ENCODE results near the gene ZNF331.

Gene ZNF331

DNA sequence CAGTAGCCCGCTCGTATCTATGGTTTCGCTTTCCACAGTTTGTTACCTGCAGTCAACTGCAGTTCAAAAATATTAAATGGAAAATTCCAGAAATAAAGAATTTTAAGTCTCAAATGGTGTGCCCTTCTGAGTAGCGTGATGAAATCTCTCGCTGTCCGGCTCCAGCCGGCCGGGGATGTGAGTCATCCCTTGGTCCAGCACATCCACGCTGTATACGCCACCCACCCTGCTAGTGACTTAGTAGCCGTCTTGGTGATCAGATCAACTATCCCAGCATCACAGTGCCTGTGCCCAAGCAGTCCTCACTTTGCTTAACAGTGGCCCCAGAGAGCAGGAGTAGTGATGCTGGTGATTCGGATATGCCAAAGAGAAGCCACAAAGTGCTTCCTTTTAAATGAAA lies 40.0 kb downstream of the ZNF331 start:
- DNase-seq: no peak

DNA sequence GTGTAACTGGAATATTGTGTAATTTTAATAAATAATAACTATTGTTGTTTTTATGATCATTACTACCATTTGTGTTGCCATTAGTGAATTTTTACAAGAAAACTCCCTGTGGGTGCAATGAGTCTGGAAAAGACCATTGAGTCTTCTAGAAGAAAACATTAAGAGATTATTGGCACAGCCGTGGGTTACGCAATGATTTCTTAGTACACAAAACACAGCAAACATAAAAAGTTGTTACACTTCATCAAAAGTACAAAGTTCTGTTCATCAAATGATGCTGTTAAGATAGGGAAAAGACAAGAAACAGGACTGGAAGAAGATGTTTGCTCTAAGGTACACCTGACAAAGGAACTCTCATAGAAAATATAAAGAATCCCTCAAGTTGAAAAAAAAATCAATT lies 41.6 kb downstream of the ZNF331 start:
- no peak for DNase-seq

DNA sequence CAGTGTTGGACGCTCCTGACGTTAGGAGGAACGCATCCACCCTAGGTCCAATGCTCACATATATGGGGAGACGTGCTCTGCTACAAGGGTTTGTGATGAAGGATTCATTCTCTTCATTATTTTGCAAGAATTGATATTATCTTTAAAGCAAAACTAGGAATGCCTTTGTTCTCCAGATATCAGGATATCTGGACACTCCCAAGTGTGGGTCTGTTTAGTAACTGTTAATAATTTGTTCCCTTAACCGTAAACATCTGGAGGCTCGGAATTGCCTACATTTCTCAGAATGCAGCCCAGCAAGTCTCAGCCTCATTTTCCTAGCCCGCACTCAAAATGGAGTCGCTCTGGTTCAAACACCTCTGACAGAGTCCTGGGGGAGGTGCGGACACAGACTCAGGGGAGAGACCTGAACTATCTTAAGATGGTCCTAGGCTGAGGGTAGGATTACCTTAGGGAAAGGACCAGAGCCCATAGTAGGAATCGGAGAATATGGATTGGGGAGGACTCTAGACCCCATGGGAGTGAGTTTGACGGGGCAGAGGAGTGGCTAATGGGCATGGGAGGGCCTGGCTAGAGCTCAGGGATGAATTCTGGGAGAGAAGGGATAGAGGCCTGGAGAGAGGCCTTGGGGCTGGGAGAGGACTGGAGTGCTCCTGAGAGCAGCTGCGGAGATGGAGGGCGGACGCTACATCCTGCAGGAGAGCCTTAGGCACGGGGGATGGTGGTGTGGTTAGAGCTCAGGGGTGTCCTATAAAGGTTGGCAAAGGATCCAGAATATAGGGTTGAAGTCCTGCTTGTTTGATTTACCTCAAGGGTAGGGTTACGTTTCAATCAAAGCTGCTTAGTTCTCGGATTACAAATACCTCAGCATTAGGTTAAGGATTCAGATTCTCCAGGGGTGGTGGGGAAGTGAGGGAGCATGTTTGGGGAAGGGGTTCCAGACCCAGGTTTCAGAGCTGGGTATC lies 43.2 kb downstream of the ZNF331 start:
- no peak for DNase-seq

DNA sequence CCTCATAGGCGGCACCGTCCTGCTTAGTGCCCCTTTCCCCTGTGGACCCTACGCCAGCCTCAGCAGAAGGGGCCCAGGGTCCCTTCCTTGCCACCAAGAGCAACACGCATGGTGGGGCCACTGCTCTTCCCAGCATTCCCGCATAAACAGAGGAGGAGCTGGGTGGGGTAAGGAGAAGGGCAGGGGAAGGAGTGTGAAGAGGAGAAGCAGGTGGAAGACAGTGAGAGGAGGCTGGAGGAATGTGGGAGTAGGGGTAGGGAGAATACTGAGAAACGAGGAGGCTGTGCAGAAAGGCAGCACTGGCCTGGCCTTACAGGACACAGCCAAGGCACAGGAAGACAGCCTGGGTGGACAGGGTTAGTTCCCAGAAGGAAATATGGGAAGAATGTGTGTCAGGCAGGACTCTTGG lies 43.9 kb downstream of the ZNF331 start:
- DNase-seq: no peak

DNA sequence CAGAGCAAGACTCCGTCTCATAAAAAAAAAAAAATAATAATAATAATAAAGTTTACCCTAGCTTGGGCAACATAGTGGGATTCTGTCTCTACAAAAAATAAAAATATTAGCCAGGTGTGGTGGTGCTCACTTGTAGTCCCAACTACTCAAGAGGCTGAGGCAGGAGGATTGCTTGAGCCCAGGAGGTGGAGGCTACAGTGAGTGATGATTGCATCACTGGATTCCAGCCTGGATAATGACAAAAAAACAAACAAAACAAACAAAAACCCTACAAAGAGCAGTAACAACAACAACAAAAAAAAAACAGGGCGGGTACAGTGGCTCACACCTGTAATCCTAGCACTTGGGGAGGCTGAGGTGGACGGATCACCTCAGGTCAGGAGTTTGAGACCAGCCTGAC lies 45.2 kb downstream of the ZNF331 start:
- DNase-seq: no peak

DNA sequence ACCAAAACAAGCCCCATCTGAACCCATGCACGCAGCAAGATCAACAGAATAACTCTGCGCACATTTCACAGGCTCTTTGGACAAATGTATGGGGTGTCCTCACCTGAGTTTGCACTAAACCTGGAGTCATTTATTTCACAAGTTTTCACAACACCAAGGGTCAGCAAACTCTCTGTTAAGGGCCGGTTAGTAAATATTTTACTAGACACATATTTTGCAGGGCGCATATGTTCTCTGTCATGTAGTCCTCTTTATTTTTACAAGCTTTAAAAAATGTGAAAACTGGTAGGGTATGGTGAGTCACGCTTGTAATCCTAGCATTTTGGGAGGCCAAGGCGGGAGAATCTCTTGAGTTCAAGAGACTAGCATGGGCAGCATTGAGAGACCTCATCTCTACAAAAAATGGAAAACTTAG lies 48.3 kb downstream of the ZNF331 start:
- no peak for DNase-seq

DNA sequence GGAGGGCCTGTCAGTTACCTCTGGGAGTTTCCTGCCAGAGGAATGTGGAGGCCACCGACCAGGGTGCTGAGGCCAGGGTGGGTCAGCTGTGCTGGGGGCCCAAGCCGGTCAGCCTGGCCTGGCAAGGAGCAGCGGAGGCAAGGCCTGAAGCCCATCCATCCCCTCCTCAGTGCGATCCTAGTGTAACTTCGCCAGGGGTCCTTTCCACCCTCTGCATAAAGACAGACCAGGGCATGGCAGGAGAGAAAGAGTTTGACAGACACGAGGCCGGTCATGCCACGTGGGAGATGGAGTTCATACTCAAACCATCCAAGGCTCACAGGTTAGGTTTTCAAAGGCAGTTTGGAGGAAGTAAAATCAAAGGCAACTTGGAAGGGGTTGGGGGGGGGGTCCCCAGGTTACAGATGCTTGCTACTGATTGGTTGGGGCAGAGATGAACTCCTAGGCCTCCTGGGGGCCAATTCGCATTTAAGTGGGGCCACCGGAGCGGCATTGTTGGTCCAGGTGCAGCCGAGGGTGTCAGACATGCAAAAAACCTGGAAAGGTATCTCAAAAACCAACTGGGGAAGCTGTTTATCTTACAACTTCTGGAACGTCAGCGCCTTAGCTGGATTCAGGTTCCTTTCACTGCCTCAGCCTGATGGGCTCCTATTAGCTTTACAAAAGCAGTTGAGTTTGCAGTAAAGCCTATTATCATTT lies 57.0 kb downstream of the ZNF331 start:
- no peak for DNase-seq

DNA sequence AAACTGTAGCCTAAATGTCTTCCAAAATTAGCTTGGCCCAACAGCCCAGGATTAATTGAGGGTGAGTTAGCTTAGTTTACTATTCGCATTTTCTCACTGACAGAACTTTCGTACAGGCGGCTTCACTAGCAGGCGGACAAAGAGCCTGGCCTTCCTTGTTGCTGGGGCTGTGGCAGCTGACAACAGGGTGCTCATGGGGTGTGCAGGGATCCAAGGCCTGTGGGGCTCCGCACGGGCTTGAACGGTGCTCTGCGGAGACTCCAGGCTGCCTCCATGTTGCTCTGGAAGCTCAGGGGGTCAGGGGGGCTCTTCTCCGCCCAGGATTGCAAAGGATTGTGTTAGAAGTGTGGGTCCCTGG lies 57.5 kb downstream of the ZNF331 start:
- no peak for DNase-seq

DNA sequence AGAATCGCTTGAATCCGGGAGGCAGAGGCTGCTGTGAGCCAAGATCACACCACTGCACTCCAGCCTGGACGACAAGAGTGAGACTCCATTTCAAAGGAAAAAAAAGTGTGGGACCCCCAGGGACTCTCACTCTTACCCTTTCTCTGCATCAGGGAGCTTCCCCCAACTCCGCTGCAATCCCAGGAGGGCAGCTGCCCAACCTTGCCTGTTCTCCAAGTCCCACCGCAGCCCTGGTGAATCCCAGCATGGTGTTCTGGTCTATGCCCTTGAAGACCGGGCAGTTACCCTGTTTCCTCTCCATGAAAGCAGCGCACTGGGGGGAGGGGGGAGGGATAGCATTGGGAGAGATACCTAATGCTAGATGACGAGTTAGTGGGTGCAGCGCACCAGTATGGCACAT lies 58.1 kb downstream of the ZNF331 start:
- DNase-seq: no peak

DNA sequence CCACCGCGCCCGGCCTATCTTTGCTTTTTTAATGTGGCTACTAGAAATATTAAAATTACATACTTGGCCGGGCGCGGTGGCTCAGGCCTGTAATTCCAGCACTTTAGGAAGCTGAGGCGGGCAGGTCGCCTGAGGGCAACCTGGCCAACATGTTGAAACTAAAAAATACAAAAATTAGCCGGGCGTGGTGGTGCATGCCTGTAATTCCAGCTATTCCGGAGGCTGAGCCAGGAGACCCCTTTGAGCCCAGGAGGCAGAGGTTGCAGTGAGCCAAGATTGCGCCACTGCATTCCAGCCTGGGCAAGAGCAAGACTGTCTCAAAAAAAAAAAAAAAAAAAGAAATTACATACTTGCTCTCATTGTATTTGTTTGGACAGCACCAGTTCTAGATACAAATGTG lies 59.1 kb downstream of the ZNF331 start:
- no peak for DNase-seq

DNA sequence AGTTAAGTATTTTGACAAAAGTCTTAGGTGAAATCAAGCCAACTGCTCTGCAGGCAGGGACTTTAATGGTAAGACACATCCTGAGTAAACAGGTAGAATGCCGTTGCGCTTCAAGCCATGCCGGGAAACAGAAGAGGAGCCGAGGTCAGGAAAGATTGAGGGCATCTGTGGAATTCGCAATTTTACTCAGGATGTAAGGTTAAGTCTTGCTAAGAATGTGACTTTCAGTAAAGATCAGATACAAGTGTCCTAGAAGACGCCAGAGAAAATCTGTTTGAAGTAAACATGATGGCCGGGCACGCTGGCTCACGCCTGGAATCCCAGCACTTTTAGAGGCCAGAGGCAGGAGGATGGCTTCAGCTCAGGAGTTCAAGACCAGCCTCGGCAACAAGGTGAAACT lies 60.4 kb downstream of the ZNF331 start:
- DNase-seq: no peak

DNA sequence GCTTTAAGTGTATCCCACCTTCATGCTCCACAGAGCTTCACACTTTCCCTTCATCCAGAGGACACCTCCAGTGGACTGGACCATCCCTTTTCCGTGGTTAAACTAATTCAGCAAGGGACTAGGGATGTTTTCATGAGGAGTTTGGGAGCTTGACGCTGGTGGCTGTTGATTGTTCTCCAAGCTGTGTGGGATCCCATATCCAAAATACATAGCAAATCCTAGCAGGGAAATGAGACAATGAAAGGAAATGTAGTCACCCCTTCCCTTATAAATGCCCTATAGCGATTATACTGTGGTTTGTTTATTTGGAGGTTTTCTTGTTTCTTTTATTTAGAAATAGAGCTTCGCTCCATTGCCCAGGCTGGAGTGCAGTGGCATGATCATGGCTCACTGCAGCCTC lies 62.3 kb downstream of the ZNF331 start:
- DNase-seq: no peak

DNA sequence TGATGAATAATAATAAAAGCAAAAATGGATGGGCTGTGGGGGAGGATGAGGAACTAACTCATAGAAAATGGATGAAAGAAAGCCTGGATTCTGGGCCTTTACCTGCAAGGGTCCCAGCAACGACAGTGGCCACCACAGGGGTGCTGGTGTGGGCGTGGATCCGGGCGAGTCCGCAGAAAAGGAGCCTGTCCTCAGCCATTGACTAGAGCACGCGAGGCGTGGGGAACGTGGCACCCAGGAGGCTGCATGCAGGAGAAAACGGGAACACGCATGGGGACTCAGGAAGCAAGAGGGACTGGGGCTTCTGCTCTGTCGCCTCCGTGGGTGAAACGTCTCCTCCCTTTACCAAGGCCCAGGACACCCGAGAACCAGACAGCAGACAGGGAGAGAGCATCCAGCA lies 68.1 kb downstream of the ZNF331 start:
- no peak for DNase-seq

DNA sequence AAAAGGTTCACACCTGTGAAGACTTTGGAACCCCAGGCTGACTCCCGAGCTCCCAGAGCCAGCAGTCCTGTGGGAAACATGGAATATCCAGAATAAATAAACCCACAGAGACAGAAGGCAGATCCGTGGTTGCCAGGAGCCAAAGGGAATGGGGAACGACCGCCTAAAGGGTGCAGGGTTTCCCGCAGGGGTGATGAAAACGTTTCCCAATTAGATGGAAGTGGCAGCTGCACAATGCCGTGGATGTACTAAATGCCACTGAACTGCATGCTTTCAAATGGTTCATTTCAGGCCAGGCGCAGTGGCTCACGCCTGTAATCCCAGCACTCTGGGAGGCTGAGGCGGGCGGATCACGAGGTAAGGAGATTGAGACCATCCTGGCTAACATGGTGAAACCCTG lies 70.4 kb downstream of the ZNF331 start:
- DNase-seq: no peak

DNA sequence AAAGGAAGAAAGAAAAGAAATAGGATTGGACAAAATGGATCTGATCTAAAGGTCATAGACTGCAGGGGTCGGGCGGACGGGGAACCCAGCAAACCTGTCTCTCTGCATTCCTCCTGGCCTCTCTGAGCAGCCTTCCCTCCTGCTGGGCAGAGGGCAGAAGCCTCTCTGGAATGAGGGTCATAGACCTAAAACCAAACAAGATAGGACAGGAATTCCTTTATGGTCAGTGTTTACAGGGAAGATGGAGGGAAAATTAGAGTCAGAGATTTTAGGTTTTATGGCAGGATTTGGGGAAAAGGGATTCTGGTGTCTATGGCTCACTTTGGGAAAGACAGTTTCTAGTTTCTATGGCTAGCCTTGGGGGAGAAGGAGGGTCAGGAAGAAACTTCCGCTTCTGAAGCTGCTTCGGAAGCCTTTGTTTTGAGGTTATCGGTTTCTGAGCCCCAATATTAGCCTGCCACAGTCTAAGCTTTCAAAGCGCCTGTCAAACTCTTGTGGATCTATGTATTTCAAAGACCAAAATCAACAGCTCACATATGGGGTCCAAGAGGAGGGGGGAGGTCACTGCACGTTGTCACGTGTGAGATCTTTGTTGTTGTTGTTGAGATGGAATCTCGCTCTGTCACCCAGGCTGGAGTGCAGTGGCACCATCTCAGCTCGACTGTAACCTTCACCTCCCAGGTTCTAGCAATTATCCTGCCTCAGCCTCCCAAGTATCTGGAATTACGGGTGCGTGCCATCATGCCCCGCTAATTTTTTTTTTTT lies 75.0 kb downstream of the ZNF331 start:
- no peak for DNase-seq

DNA sequence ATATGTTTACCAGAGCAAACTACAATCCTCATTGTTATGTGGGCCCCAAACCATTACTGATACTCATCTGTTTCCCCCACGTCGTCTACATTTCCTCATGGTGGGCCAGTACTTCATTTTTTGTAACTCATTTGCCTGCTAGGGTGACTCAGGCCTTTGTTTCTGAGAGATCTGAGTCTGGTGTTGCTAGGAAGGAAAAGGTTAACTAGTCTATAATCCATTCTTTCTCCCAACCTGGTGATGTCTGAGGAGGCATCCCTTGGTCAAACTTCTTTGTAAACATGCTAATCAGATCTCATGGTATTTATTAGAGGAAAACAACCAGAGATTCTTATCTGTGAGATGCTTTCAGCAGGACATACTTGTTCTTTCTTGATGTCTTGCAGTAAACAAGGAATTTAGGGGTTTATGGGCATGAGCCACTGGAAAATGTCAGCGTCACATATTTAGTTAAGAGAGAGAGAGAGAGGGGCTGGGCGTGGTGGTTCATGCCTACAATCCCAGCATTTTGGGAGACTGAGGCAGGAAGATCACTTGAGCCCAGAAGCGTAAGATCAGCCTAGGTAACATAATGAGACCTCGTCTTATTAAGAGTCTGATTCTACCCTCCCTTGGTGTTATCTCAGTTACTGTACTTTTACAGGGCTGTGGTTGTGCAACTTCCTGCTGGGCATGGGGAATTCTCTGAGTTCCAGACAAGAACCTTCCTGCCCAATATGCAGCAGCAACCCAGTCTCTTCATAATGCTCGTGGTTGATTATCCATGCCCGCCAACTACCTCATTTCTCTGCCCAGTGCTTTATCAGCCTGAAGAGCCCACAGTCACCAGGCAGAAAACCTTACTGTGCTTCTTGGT lies 84.2 kb downstream of the ZNF331 start:
- DNase-seq: no peak

DNA sequence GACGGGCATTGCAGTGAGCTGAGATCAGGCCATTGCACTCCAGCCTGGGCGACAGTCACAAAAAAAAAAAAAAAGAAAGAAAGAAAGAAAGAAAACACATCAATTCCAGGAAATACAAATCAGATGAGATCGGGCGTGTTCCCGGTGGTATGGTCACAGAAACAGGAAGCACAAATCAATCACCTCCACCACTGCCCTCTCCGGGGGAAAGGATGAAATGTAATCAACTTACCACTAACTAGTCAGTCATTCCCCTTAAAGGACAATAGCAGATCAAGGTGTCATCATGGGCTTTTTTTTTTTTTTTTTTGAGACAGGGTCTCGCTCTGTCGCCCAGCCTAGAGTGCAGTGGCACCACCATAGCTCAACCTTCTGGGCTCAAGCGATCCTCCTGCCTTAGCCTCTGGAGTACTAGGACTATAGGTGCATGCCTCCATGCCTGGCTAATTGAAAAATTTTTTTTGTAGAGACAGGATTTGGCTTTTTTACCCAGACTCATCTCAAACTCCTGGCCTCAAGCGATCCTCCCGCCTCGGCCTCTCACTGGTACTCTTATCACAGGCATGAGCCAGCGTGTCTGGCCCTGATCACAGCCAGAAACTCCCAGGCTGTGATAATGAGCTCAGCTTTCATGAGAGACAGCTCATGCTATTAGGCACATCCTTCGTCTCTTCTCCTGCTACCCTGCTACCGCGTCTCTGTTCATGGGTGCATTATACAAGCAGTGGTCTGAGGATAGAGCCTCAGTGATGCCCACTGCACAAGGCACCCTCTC lies 87.0 kb downstream of the ZNF331 start:
- no peak for DNase-seq

DNA sequence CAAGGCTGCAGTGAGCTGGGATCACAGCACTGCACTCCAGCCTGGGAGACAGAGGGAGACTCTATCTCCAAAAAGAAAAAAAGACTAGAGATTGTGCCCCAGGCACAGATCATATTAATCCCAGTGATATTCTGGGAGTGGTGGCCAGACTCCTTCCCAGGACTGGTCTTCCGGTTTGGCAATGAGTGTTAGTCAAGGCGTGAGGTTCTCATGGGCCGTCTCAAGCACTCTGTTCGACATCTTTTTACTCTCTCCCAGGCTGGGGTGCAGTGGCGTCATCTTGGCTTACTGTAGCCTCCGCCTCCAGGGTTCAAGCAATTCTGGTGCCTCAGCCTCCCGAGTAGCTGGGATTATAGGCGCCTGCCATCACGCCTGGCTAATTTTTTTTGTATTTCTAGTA lies 88.5 kb downstream of the ZNF331 start:
- DNase-seq: no peak

DNA sequence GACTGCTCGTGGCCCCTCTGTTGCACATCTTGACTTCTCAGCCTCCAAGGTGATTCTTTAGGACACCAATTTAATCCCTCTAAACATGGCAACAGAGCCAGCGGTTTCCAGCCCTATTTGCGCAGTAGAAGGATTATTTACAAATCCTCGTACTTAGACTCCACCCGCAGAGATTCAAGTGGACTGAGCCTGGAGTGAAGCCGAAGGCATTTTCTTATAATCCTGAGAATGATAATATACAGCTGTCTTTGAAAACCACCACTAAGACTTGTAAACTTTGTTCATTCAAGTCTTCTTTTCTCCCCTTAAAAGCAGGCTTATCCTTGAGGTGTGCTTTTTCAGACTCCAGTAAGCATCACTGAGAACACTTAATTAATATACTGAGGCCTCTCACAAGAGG lies 89.0 kb downstream of the ZNF331 start:
- DNase-seq: no peak

Measured in activated CD4-positive, CD25-positive, alpha-beta regulatory T cell (primary cell).